GM18909 (cell line): ENCODE results near the gene DRAXIN.

Experiments
- ATAC-seq: cut with Tn5 transposase; IDR thresholded peaks from one replicate; pipeline ENCODE4 v1.9.1; 2021; ENCODE audit warnings: mild to moderate bottlenecking; ENCODE audit not compliant: unreplicated experiment, poor library complexity

The DRAXIN gene

DNA sequence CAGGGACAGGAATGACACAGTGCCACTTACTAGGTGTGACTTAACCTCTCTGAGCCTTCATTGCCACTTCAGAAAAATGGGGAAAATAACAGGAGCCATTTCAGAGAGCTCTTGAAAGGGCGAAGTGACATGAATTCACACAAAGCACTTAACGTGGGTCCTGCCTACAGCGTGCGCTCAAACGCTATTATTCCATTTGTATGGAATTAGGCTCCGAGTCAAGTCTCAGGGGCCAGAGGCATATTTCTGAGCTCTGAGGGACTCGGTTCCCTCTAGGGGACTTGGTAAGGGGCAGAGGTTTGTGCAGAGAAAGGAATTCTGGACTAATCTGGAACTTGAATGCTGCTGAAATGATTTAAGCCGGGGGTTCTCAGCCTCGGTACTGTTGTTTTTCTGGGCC lies 14.1 kb downstream of the DRAXIN start:
- no peak for ATAC-seq

GRCh38 chr1:11706292-11706691 lies 14.8 kb downstream of the DRAXIN start:
- no peak for ATAC-seq

DNA sequence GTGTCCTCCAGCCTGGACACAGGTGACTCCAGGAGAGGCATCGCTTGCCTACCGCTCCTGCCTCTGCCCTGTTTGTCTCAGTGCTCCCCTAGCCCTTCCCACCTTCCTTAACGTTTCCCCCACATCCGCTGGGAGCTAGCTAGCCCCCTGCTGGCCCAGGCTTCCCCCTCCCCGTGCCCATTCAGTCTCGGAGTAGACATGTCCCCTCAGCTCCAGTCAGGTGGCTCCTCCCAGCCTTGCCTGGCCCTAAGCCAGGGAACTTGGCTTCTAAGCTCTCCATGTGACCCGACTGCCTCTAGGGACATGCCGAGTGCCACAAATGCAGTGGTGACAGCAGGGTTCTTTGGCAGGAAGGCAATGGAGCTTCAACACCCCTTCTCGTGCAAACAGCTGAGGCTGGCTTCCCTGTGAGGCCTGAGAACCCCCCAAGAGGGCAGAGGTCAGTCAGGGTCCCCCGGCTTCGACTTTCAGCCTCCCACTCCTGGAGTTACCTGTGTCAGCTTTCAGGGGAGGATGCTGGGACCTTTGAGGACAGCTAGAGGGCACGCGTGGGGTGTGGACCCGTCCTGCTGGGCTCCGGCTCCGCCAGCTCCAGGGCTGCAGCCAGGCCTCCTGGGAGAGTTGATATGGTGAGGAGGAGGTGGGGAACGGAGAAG lies 16.2 kb downstream of the DRAXIN start:
- ATAC-seq = no peak

GRCh38 chr1:11708554-11709350 lies 17.2 kb downstream of the DRAXIN start:
- ATAC-seq = no peak

DNA sequence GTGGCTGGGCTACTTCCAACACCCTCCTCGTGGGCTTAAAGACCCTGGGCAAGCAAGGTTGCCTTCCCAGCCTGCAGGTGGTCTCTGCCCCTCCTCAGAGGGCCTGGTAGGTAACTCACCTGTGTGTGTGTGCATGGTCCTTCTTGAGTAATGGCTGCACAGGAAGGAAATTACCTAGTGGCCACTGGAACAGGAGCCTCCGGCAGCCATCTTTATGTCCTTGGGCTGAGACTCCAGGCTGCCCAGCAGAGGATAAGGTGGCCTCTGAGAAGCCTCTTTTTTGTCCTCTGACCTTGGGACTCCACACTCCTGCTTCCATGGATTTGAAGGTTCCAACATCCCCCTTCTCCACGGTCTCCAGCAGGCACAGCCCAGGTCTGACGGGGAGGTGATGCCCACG lies 20.0 kb downstream of the DRAXIN start:
- ATAC-seq = no peak

GRCh38 chr1:11712285-11712684 lies 20.8 kb downstream of the DRAXIN start:
- ATAC-seq = no peak

GRCh38 chr1:11713095-11713494 lies 21.6 kb downstream of the DRAXIN start:
- no peak for ATAC-seq

- no peak for ATAC-seq
These were observed 23.5 kb downstream of the DRAXIN start for GRCh38 chr1:11714831-11715575.

DNA sequence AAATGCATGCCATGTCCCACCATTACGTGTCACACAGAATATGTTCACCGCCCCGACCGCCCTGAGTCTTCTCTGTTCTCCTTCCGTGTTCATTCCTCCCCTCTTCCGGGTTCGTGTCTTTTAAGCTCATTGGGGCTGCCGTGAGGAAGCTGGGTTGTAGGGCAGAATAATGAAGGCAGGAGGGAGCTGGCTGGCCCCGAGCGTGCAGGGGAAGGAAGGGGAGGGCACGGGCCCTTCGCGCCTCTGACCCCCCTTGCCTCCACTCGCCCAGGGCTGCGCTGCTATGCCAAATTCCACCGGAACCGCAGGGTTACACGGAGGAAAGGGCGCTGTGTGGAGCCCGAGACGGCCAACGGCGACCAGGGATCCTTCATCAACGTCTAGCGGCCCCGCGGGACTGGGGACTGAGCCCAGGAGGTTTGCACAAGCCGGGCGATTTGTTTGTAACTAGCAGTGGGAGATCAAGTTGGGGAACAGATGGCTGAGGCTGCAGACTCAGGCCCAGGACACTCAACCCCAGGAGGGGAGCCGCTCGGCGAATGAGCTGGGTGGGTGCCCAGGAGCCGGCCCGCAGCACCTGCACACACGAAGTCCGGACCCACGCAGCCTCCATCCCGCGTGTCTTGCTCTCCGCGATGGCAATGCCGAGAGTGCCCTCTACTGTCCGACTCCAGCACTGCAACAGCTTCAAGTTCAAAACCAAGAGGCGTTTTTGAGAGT lies 28.0 kb downstream of the DRAXIN start:
- ATAC-seq = peak; percentile 45

DNA sequence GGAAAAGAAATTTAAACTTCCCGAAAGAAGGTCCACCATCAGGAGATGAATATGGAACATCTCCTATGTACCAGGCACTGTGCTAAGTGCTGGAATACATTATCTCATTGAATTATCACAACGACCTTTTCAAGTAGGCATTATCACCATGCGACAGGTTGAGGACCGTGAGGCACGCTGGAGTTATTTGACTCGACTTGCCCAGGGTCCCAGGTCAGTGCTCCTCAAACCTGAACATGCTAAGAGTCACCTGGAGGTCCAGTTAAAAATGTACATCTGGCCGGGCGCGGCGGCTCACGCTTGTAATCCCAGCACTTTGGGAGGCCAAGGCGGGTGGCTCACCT lies 28.5 kb downstream of the DRAXIN start:
- no peak for ATAC-seq

GRCh38 chr1:11720525-11720924 lies 29.0 kb downstream of the DRAXIN start:
- no peak for ATAC-seq

GRCh38 chr1:11721311-11721710 lies 29.8 kb downstream of the DRAXIN start:
- no peak for ATAC-seq

GRCh38 chr1:11722538-11722937 lies 31.0 kb downstream of the DRAXIN start:
- ATAC-seq = no peak

GRCh38 chr1:11725616-11726015 lies 34.1 kb downstream of the DRAXIN start:
- ATAC-seq = no peak

DNA sequence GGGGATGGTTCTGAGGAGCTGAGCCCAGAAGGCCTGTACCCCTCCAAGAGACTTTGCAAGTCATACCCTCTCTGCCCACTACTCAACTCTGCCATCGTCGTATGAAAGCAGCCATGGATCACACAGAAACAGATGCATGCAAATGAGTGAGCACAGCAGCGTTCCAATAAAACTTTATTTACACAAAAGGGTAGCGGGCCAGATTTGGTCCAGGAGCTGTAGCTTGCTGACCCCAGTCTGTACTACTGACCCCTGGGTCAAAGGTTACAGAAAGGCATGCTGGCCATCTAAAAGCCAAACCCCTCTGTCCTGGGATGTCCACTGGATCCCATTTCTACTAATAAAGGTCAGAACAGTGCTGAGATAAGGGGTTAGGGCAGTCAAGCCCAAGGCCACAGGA lies 35.6 kb downstream of the DRAXIN start:
- ATAC-seq = no peak

GRCh38 chr1:11728126-11728806 lies 36.8 kb downstream of the DRAXIN start:
- ATAC-seq = no peak

- no peak for ATAC-seq
These were observed 37.6 kb downstream of the DRAXIN start for GRCh38 chr1:11729155-11729497.

DNA sequence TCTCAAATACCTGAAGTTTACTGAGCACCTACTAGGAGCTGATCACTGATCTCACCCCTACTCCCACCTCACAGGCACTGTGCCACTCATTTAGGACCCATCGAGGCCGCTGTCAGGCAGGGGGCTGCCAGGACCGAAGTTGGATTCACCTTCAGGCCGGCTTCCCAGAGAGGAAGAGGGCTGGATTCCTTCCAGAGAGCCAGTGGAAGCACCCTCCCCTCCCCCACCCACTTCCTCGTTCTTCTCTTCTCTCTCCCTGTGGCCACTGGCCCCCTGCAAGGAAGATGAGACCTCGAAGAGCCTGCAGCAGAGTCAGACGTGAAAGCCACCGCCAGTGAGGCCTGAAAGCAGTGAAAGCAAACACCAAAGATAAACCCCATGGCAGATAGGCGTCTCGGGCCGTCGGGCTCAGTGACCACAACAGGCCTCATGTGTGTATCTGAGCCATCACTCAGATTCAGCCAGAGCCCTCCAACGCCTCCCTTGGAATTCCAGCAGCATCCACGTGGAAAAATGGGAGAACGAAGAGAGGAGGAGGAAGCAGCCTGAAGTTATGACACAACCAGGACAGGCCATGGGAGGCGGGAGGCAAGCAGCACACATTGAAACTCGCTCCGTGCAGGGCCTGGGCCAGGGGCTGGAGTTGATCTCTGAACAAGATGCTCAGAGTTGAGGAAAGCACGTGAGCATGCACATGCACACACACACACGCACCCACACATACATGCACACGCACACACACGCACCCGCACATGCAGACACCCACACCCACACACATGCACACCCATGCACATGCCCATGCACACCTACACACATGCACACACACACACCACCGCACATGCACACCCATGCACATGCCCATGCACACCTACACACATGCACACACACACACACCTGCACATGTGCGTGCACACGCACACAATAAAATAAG lies 38.3 kb downstream of the DRAXIN start:
- ATAC-seq = no peak

- no peak for ATAC-seq
These were observed 39.0 kb downstream of the DRAXIN start for GRCh38 chr1:11730429-11730891.
